ENCODE measurements around the gene CMIP. TPM values are rescaled to one million over a fixed set of nuclear protein-coding genes. Genes with fewer than 3 reads are reported as not detected.

CMIP gene
- total RNA-seq, 1 donor from 2014 or later = 19.1 TPM

DNA sequence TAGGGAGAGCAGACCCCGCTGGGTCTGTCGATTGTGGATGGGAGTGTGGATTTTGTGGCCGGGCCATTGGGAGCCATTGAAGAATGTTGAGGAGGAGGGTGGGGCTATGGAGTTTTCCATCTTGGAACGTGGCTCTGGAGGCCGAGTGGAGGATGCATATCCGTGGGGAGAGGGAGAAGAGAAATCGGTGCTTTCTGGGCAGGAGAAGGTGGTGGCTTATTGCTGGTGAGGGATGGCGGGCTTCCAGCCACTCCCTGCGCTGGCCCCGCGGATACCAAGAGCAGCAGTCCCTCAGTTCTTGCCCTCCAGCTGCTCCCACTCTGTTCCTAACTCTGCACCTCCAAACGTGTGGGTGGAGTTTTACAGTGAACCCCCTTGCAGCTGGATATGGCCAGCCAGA is 162.4 kb downstream of the CMIP start:
- no peak overlapping the region for H3K4me3 ChIP-seq (ENCODE audit: low read depth, low read length)
- DNase-seq (ENCODE audit: low read depth) = no peak
- TF ChIP-seq, protein P1, sequence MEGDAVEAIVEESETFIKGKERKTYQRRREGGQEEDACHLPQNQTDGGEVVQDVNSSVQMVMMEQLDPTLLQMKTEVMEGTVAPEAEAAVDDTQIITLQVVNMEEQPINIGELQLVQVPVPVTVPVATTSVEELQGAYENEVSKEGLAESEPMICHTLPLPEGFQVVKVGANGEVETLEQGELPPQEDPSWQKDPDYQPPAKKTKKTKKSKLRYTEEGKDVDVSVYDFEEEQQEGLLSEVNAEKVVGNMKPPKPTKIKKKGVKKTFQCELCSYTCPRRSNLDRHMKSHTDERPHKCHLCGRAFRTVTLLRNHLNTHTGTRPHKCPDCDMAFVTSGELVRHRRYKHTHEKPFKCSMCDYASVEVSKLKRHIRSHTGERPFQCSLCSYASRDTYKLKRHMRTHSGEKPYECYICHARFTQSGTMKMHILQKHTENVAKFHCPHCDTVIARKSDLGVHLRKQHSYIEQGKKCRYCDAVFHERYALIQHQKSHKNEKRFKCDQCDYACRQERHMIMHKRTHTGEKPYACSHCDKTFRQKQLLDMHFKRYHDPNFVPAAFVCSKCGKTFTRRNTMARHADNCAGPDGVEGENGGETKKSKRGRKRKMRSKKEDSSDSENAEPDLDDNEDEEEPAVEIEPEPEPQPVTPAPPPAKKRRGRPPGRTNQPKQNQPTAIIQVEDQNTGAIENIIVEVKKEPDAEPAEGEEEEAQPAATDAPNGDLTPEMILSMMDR (conservative IDR thresholded peaks at IDR 0.05; ENCODE audit: low read depth, low read length) = no peak

DNA sequence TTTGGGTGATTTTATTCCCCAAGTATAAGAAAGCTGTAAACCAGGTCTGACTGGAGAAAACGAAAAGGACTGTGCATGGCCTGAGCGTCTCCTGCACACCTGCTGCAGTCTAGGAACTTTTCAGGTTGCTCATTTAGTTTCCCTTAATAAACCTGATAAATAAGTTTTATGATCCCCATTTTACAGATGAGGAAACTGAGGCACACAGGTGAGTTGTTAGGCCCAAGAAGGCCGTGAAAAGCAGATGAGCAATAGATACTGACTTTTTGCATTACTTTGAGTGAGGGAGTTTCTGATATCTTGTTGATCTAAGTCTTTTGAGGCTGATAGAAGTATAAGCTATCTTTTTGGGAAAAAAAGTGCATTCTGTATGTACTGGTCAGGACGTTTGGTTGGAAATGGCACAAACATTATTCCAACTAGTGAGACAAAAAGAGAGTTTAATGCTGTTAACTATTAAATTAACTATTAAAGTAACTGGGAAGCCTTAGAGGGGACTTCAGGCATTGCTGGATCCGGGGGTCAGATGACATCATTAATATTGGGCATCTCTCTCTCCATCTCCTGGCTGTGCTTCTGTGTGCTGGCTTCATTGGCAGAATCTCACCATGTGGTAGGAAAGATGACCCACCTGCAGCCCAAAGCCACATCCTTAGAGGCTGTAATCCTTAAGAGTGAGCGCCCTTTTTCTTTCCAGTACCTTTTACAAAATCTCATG is 163.4 kb downstream of the CMIP start:
- TF ChIP-seq, protein P1 (conservative IDR thresholded peaks at IDR 0.05; ENCODE audit: low read depth, low read length) = no peak
- no peak for DNase-seq (ENCODE audit: low read depth)
- H3K4me3 ChIP-seq (ENCODE audit: low read depth, low read length) = no peak overlapping the region

DNA sequence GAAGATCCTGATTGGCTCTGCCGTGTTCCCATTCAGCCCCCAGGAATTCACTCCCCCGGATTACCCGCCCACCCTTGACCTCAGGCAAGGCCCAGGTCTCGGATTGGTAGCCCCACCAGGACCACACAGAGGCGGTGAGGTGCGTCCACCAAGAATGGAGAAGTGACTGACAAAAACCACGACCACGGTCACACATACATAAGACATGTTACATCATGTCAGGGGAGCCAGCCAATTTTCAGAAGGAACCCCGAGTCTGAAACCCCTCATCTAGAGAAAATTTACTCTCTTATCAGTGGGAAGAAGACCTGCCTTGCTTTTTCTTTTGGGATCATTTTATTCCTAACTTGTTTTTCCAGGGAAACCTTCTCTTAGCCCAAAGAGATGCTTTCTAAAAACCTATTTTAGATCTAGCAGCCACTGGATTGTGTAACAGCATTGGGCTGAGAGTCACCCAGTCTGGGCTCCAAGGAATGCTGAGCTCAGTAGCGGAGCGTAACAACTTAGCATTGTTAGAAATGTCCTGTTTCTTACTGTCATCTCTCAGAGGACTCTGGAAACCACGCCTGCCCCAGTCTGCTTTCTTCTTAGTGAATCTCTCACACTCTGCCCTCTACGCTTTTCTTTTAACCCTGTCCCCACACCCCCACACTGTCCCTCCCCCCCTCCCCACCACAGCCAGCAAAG is 164.1 kb downstream of the CMIP start:
- TF ChIP-seq, protein P1 (conservative IDR thresholded peaks at IDR 0.05; ENCODE audit: low read depth, low read length) = no peak
- no peak overlapping the region for H3K4me3 ChIP-seq (ENCODE audit: low read depth, low read length)
- no peak for DNase-seq (ENCODE audit: low read depth)

DNA sequence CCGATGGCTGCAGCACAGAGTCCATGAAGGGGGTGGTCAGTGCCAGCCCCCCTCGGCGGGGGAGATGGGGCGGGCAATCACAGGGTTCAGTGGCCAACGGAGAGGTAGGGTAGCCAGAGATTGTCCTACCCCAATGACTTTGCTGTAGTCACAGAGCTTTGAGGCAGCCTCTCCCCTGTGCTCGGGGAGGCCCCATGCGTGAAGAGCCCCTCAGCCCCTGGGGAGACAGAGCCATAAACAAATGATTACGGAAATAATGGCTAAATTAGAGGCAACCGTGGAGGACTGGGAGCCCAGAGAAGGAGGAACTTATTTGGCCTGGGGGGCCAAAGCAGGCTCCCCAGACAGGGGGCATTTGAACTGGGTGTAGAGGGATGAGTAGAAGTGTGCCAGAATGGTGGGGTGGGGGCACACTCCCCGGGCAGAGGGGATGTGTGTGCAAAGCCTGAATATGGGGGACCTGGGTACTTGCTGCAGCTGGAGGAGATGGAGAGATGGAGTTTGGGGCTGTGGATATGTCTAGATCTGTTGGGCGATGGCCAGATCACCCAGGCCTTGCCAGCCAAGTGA is 164.8 kb downstream of the CMIP start:
- no peak overlapping the region for H3K4me3 ChIP-seq (ENCODE audit: low read depth, low read length)
- TF ChIP-seq, protein P1 (conservative IDR thresholded peaks at IDR 0.05; ENCODE audit: low read depth, low read length) = no peak
- DNase-seq (ENCODE audit: low read depth) = no peak

DNA sequence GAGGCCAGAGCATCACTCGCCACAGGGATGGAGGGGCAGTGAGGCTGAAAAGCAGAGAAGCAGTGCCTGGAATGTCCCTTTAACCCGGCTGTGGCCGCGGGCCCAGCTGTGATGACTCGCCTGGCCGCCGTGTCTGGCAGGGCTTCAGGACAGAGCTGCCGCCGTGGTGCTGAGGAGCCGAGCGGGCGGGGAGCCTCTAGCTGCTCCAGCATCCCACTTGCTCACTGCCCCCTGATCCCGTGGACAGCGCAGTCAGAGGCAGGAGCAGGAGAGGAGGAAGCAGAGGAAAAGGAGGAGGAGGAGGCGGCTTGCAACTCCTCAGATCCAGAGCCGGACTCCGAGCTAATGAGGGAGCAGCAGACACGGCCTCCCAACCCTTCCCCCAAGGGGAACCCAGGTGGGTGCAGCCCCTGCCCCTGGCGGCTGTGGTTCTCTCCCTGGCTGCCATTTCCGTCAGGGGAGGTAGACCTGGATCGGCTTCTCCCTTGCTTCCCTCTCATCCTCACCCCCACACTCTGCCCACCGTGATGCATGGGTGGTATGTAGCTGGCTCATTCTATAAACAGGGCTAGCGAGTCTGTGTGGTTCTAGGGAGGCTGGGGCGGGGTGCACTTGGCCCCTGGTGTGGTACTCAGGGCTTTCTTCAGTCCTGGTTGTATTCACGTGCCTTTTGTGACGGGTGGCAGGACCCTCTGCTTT is 165.7 kb downstream of the CMIP start:
- no peak overlapping the region for H3K4me3 ChIP-seq (ENCODE audit: low read depth, low read length)
- DNase-seq (ENCODE audit: low read depth) = no peak
- TF ChIP-seq, protein P1 (conservative IDR thresholded peaks at IDR 0.05; ENCODE audit: low read depth, low read length) = no peak

DNA sequence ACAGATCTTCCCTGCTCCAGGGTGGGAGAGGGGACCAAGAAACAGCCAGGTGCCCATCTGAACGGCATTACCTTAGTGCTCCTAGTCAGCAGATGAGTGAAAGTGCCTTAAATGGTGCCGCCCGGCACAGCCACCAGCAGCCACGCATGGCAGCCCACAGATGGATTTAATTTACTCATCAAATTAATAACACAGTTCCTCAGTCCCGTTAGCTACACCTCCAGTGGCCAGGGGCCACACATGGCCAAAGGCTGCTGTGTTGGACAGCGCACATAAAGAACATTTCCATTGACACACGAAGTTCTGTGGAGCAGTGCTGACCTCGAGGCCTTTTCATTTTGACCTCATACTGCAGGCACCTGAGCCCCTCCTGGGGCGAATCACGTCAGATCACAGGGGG is 166.3 kb downstream of the CMIP start:
- H3K4me3 ChIP-seq (ENCODE audit: low read depth, low read length) = no peak overlapping the region
- TF ChIP-seq, protein P1 (conservative IDR thresholded peaks at IDR 0.05; ENCODE audit: low read depth, low read length) = no peak
- DNase-seq (ENCODE audit: low read depth) = no peak
